Activated CD4-positive, alpha-beta T cell treated with anti-CD3 and anti-CD28 coated beads for 24 hours (primary cell): ENCODE data around the gene MOK.

Source experiments
- DNase-seq, 2 donors: peaks; one replicate each; pipeline ENCODE4 v3.0.0-alpha.2; 2020; ENCODE audit warnings: low read depth in 2 of 2

Gene MOK

GRCh38 chr14:102203382-102203781 lies 101.6 kb downstream of the MOK start:
- DNase-seq = no peak

GRCh38 chr14:102202944-102203343 lies 102.0 kb downstream of the MOK start:
- no peak for DNase-seq

GRCh38 chr14:102201776-102202175 lies 103.2 kb downstream of the MOK start:
- no peak for DNase-seq

GRCh38 chr14:102201353-102201738 lies 103.6 kb downstream of the MOK start:
- DNase-seq = no peak

- DNase-seq = no peak
Measured at GRCh38 chr14:102200690-102201352, 104.1 kb downstream of the MOK start.

GRCh38 chr14:102197317-102197853 lies 107.6 kb downstream of the MOK start:
- DNase-seq = no peak

GRCh38 chr14:102196902-102197230 lies 108.1 kb downstream of the MOK start:
- DNase-seq = no peak

GRCh38 chr14:102196039-102196901 lies 108.7 kb downstream of the MOK start:
- DNase-seq = no peak

GRCh38 chr14:102195446-102195845 lies 109.5 kb downstream of the MOK start:
- no peak for DNase-seq

GRCh38 chr14:102194856-102195255 lies 110.1 kb downstream of the MOK start:
- DNase-seq = no peak

GRCh38 chr14:102192840-102193502 lies 112.0 kb downstream of the MOK start:
- DNase-seq = no peak

- no peak for DNase-seq
Measured at GRCh38 chr14:102189874-102190273, 115.1 kb downstream of the MOK start.

- DNase-seq = no peak
Measured at GRCh38 chr14:102188187-102188586, 116.8 kb downstream of the MOK start.

GRCh38 chr14:102187568-102188001 lies 117.4 kb downstream of the MOK start:
- DNase-seq = no peak

GRCh38 chr14:102187044-102187443 lies 117.9 kb downstream of the MOK start:
- DNase-seq = no peak

GRCh38 chr14:102185360-102185759 lies 119.6 kb downstream of the MOK start:
- DNase-seq = no peak

GRCh38 chr14:102184316-102185035 lies 120.5 kb downstream of the MOK start:
- no peak for DNase-seq

- DNase-seq = no peak
Measured at GRCh38 chr14:102183886-102184285, 121.1 kb downstream of the MOK start.

- DNase-seq = no peak
Measured at GRCh38 chr14:102182936-102183619, 121.9 kb downstream of the MOK start.

GRCh38 chr14:102182190-102182589 lies 122.8 kb downstream of the MOK start:
- no peak for DNase-seq

- no peak for DNase-seq
Measured at GRCh38 chr14:102181187-102181586, 123.8 kb downstream of the MOK start.
